ENCODE data around the gene HSD11B1L. TPM values are rescaled to one million over a fixed set of nuclear protein-coding genes. Genes with fewer than 3 reads are reported as not detected.

The HSD11B1L gene
- total RNA-seq, 1 experiment from 2014 or later, result 2.3 TPM

DNA sequence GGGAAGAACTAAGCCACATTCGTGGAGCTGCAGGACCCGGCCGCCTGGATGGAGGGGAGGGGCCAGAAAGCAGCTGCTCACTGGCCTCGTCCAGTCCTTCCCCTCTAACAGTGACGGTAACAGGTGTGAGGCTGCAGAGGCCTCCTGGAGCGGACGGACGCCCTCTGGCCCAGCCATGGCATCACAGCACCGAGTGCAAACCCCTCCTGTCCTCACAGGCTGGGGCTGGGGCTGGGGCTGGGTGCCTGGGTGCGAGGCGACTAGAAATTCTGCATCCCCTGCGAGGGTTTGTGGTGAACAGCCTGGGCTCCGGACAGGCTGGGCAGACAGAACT is 4.1 kb upstream of the HSD11B1L start:
- CTCF ChIA-PET, result no interaction called here
- no peak overlapping the region for H3K27ac Mint-ChIP-seq (ENCODE audit: unreplicated experiment)
- no TSS peak for BruUV-seq (replicated peaks)
- peaks cover 9% of the 10 kb centered on the region for H3K27me3 Mint-ChIP-seq (ENCODE audit: unreplicated experiment)
- H3K4me3 Mint-ChIP-seq (ENCODE audit: low read depth, unreplicated experiment), result no peak overlapping the region
- no peak for DNase-seq
- TF ChIP-seq, protein P1, sequence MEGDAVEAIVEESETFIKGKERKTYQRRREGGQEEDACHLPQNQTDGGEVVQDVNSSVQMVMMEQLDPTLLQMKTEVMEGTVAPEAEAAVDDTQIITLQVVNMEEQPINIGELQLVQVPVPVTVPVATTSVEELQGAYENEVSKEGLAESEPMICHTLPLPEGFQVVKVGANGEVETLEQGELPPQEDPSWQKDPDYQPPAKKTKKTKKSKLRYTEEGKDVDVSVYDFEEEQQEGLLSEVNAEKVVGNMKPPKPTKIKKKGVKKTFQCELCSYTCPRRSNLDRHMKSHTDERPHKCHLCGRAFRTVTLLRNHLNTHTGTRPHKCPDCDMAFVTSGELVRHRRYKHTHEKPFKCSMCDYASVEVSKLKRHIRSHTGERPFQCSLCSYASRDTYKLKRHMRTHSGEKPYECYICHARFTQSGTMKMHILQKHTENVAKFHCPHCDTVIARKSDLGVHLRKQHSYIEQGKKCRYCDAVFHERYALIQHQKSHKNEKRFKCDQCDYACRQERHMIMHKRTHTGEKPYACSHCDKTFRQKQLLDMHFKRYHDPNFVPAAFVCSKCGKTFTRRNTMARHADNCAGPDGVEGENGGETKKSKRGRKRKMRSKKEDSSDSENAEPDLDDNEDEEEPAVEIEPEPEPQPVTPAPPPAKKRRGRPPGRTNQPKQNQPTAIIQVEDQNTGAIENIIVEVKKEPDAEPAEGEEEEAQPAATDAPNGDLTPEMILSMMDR (IDR thresholded peaks at IDR 0.05; ENCODE audit: unreplicated experiment), result no peak
- intact Hi-C loops (cut with micrococcal nuclease; ENCODE audit: unreplicated experiment), result no loop called here
- H3K36me3 Mint-ChIP-seq (ENCODE audit: insufficient read depth, unreplicated experiment), result peaks cover 31% of the 10 kb centered on the region
- peaks cover 17% of the 10 kb centered on the region for H3K4me1 Mint-ChIP-seq (ENCODE audit: low read depth, unreplicated experiment)
- H3K9me3 Mint-ChIP-seq (ENCODE audit: low read depth, unreplicated experiment), result no peaks in the 10 kb centered on the region

DNA sequence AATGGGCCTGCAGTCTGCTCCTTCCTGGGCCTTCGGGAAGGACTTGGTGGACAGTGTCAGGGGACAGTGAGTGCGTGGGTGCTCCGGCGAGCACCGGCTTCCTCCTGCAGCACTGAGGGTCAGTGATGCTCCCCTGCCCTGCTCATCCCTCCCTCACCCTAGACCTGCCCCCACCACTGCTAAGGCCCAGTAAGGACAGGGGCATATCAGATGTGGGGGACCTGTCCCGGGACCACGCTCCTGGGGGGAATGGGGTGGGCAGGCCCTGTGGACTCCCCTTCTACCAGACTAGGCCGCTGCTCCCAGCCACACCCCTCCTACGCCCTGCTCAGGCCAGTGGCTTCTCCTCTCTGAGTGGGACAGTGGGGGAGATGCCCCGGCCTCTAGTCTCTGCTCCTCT is 3.7 kb upstream of the HSD11B1L start:
- TF ChIP-seq, protein P1 (IDR thresholded peaks at IDR 0.05; ENCODE audit: unreplicated experiment), result no peak
- intact Hi-C loops (cut with micrococcal nuclease; ENCODE audit: unreplicated experiment), result no loop called here
- no TSS peak for BruUV-seq (replicated peaks)
- peaks cover 9% of the 10 kb centered on the region for H3K27me3 Mint-ChIP-seq (ENCODE audit: unreplicated experiment)
- CTCF ChIA-PET, result no interaction called here
- DNase-seq, result no peak
- no peak overlapping the region for H3K27ac Mint-ChIP-seq (ENCODE audit: unreplicated experiment)
- no peak overlapping the region for H3K4me3 Mint-ChIP-seq (ENCODE audit: low read depth, unreplicated experiment)
- peaks cover 18% of the 10 kb centered on the region for H3K4me1 Mint-ChIP-seq (ENCODE audit: low read depth, unreplicated experiment)
- peaks cover 35% of the 10 kb centered on the region for H3K36me3 Mint-ChIP-seq (ENCODE audit: insufficient read depth, unreplicated experiment)
- H3K9me3 Mint-ChIP-seq (ENCODE audit: low read depth, unreplicated experiment), result no peaks in the 10 kb centered on the region

DNA sequence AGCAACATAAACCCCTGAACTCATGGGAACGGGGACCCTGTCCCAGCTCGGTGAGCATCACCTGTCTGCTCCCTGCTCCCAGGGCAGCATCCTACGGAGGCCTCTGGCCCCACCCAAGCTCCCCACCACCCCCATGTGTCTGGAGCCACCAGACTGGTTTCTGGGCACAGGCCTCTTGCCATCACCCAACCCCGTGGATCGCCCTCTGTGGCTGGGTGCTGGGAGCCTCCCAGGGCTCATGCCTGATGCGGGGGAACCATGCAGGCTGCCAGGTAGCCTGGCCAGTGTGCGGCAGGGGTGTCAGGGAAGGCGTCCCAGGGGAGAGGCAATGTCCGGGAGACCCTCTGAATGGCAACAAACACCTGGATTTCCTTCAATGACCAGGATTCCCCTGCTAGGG is 3.2 kb upstream of the HSD11B1L start:
- Mint-ChIP-seq H3K27me3 (ENCODE audit: unreplicated experiment) (peaks cover 9% of the 10 kb centered on the region), H3K9me3 (ENCODE audit: low read depth, unreplicated experiment) (no peaks in the 10 kb centered on the region), H3K4me1 (ENCODE audit: low read depth, unreplicated experiment) (peaks cover 18% of the 10 kb centered on the region), H3K4me3 (ENCODE audit: low read depth, unreplicated experiment) (no peak overlapping the region), H3K36me3 (ENCODE audit: insufficient read depth, unreplicated experiment) (peaks cover 38% of the 10 kb centered on the region), H3K27ac (ENCODE audit: unreplicated experiment) (no peak overlapping the region)
- intact Hi-C loops (cut with micrococcal nuclease; ENCODE audit: unreplicated experiment), result no loop called here
- no TSS peak for BruUV-seq (replicated peaks)
- TF ChIP-seq, protein P1 (IDR thresholded peaks at IDR 0.05; ENCODE audit: unreplicated experiment), result no peak
- CTCF ChIA-PET, result no interaction called here
- DNase-seq, result no peak

DNA sequence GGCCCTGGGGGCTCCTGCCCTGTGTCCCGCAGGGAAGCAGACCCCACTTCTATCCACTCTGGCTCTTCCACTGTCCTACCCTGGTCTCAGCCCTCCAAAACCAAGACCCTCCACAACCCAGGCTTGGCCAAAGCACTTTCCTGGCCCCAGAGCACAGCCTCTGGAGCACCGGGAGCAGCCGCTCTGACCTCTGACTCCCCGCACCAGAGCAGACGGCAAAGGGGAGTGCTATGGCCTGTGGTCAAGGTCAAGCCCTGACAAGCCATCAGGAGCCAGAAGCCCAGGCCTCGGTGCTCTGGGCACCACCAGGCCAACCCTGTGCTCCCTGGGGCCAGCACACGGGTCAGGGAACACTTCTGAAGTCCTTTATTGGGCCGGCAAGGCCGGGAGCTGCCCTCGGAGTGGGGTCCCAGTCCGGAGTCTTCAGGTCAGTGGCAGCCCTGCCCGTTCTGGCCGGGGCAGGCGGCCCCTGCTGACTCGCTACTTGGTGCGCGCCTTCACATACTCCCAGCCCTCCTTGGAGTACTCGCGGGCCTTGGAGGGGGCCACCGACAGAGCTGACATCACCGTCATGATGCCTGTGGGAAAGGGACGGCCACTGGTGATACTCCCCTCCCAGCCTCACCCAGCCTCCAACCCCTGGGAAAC is 2.6 kb upstream of the HSD11B1L start:
- no peaks in the 10 kb centered on the region for H3K9me3 Mint-ChIP-seq (ENCODE audit: low read depth, unreplicated experiment)
- intact Hi-C loops (cut with micrococcal nuclease; ENCODE audit: unreplicated experiment), result no loop called here
- no peak overlapping the region for H3K4me3 Mint-ChIP-seq (ENCODE audit: low read depth, unreplicated experiment)
- no TSS peak for BruUV-seq (replicated peaks)
- DNase-seq, result no peak
- peaks cover 9% of the 10 kb centered on the region for H3K27me3 Mint-ChIP-seq (ENCODE audit: unreplicated experiment)
- TF ChIP-seq, protein P1 (IDR thresholded peaks at IDR 0.05; ENCODE audit: unreplicated experiment), result no peak
- CTCF ChIA-PET, result no interaction called here
- H3K4me1 Mint-ChIP-seq (ENCODE audit: low read depth, unreplicated experiment), result peaks cover 18% of the 10 kb centered on the region
- H3K27ac Mint-ChIP-seq (ENCODE audit: unreplicated experiment), result no peak overlapping the region
- H3K36me3 Mint-ChIP-seq (ENCODE audit: insufficient read depth, unreplicated experiment), result peaks cover 38% of the 10 kb centered on the region

All from Calu3 (cell line).